WTC11 (cell line): ENCODE measurements around the gene SPINK14. TPM values are rescaled to one million over a fixed set of nuclear protein-coding genes. Genes with fewer than 3 reads are reported as not detected.

ENCODE experiments used
- ATAC-seq: fragments of 200-7000 bp; cut with Tn5 transposase; 2 replicates; pipeline ENCODE4 v1.10.0; 2021; ENCODE audit warnings: mild to moderate bottlenecking, moderate library complexity
- CTCF ChIA-PET: fragments of 300-600 bp; sonication (Branson Sonifier 250); formaldehyde crosslinking; loops from one replicate; lab custom pipeline; 2021; ENCODE audit warnings: antibody characterized with exemption; lab: Charles Lee
- POLR2A ChIA-PET: fragments of 350-600 bp; sonication (Branson Sonifier 250); formaldehyde crosslinking; loops from one replicate; lab custom pipeline; 2021; ENCODE audit warnings: antibody characterized with exemption; lab: Charles Lee
- DNase-seq: peaks from one replicate; pipeline ENCODE4 v3.0.0; 2021; ENCODE audit warnings: low spot score
- H3K27ac Mint-ChIP-seq: 2 replicates; pipeline ENCODE4 v1.8.0; 2021; ENCODE audit warnings: mixed read lengths
- H3K27me3 Mint-ChIP-seq: 2 replicates; pipeline ENCODE4 v1.8.0; 2021; ENCODE audit warnings: low read depth, mild to moderate bottlenecking, moderate library complexity, mixed read lengths
- H3K36me3 Mint-ChIP-seq: 2 replicates; pipeline ENCODE4 v1.8.0; 2021; ENCODE audit warnings: mixed read lengths
- H3K4me1 Mint-ChIP-seq: 2 replicates; pipeline ENCODE4 v1.8.0; 2022; ENCODE audit warnings: mixed read lengths
- H3K4me3 Mint-ChIP-seq: 2 replicates; pipeline ENCODE4 v1.8.0; 2021; ENCODE audit warnings: mild to moderate bottlenecking, moderate library complexity, mixed read lengths
- H3K9me3 Mint-ChIP-seq: 2 replicates; pipeline ENCODE4 v1.8.0; 2021; ENCODE audit warnings: mixed read lengths
- AFF4 ChIP-seq: sonication (generic); formaldehyde crosslinking; IDR thresholded peaks from 2 replicates; pipeline ENCODE4 v1.8.1; 2023; ENCODE audit warnings: mild to moderate bottlenecking, missing genetic modification reagents, borderline replicate concordance
- CREM ChIP-seq: sonication (generic); formaldehyde crosslinking; IDR thresholded peaks from 2 replicates; pipeline ENCODE4 v1.8.1; 2022; ENCODE audit warnings: mild to moderate bottlenecking, missing genetic modification reagents, moderate library complexity
- E2F1 ChIP-seq: sonication (generic); formaldehyde crosslinking; IDR thresholded peaks from 2 replicates; pipeline ENCODE4 v1.8.0; 2022; ENCODE audit warnings: mild to moderate bottlenecking, missing genetic modification reagents
- E2F5 ChIP-seq: sonication (generic); formaldehyde crosslinking; IDR thresholded peaks from 2 replicates; pipeline ENCODE4 v1.8.1; 2022; ENCODE audit warnings: mild to moderate bottlenecking, moderate library complexity, missing genetic modification reagents
- GRHL2 ChIP-seq: fragments of 250-450 bp; sonication (Bioruptor Pico); IDR thresholded peaks from 2 replicates; pipeline ENCODE4 v1.8.0; 2022; ENCODE audit warnings: mild to moderate bottlenecking, moderate library complexity; ENCODE audit not compliant: insufficient replicate concordance, severe bottlenecking
- GTF2I ChIP-seq: fragments of 250-450 bp; sonication (Bioruptor Pico); conservative IDR thresholded peaks from 2 replicates; pipeline ENCODE4 v1.4.0; 2021; ENCODE audit warnings: mild to moderate bottlenecking
- IRF1 ChIP-seq: sonication (generic); formaldehyde crosslinking; IDR thresholded peaks from 2 replicates; pipeline ENCODE4 v1.8.0; 2023; ENCODE audit warnings: missing genetic modification reagents
- NR1H2 ChIP-seq: sonication (generic); formaldehyde crosslinking; IDR thresholded peaks from 2 replicates; pipeline ENCODE4 v1.9.0; 2021; ENCODE audit warnings: mild to moderate bottlenecking, moderate library complexity, missing genetic modification reagents
- OVOL2 ChIP-seq: fragments of 250-450 bp; sonication (Bioruptor Pico); IDR thresholded peaks from 2 replicates; pipeline ENCODE4 v1.9.0; 2021; ENCODE audit warnings: mild to moderate bottlenecking, borderline replicate concordance
- RELA ChIP-seq: sonication (generic); formaldehyde crosslinking; IDR thresholded peaks from 2 replicates; pipeline ENCODE4 v1.8.1; 2022; ENCODE audit warnings: missing genetic modification reagents, mild to moderate bottlenecking, borderline replicate concordance
- SMAD3 ChIP-seq: sonication (generic); formaldehyde crosslinking; IDR thresholded peaks from 2 replicates; pipeline ENCODE4 v1.8.0; 2022; ENCODE audit warnings: missing genetic modification reagents, mild to moderate bottlenecking, borderline replicate concordance
- STAT6 ChIP-seq: sonication (generic); formaldehyde crosslinking; conservative IDR thresholded peaks from 2 replicates; pipeline ENCODE4 v1.8.1; 2023; ENCODE audit warnings: mild to moderate bottlenecking, low read depth, missing genetic modification reagents, moderate library complexity
- ZNF281 ChIP-seq: sonication (generic); formaldehyde crosslinking; IDR thresholded peaks from 2 replicates; pipeline ENCODE4 v1.8.0; 2023; ENCODE audit warnings: mild to moderate bottlenecking, missing genetic modification reagents
- ZNF512 ChIP-seq: sonication (generic); formaldehyde crosslinking; IDR thresholded peaks from 2 replicates; pipeline ENCODE4 v1.8.1; 2022; ENCODE audit warnings: missing genetic modification reagents, borderline replicate concordance
- ZNF532 ChIP-seq: fragments of 250-450 bp; sonication (Bioruptor Pico); IDR thresholded peaks from 2 replicates; pipeline ENCODE4 v1.9.0; 2021; ENCODE audit warnings: mild to moderate bottlenecking, borderline replicate concordance
- total RNA-seq: library from RNA; stranded (reverse); gene quantifications from 3 replicates; pipeline ENCODE4 v1.2.3, GENCODE V29; 2021

The SPINK14 gene
- total RNA-seq, 1 experiment from 2014 or later: not detected

- H3K27ac Mint-ChIP-seq: no peak overlapping the region
- DNase-seq (no peak), ATAC-seq (no peak)
- H3K27me3 Mint-ChIP-seq: no peaks in the 10 kb centered on the region
- no peaks in the 10 kb centered on the region for H3K4me1 Mint-ChIP-seq
- no peaks in the 10 kb centered on the region for H3K36me3 Mint-ChIP-seq
- TF ChIP-seq RELA (CRISPR knock-in tag): no peak
- no peak for TF ChIP-seq ZNF281 (CRISPR knock-in tag)
- TF ChIP-seq AFF4 (CRISPR knock-in tag): no peak
- CTCF ChIA-PET: no interaction called here
- H3K4me3 Mint-ChIP-seq: no peak overlapping the region
- POLR2A ChIA-PET: no interaction called here
- H3K9me3 Mint-ChIP-seq: no peaks in the 10 kb centered on the region
These were observed 38.3 kb downstream of the SPINK14 start for GRCh38 chr5:148206620-148207019.

- Mint-ChIP-seq H3K4me3 (no peak overlapping the region), H3K36me3 (no peaks in the 10 kb centered on the region), H3K4me1 (no peaks in the 10 kb centered on the region), H3K27ac (no peak overlapping the region), H3K27me3 (no peaks in the 10 kb centered on the region), H3K9me3 (no peaks in the 10 kb centered on the region)
- ATAC-seq (no peak), DNase-seq (no peak)
- CTCF ChIA-PET: interaction anchor here (1.6 kb wide), 1 partner anchor 90 kb away, joined by 5 read pairs; no protein-coding TSS in a partner anchor
- POLR2A ChIA-PET: no interaction called here
- TF ChIP-seq SMAD3 (CRISPR knock-in tag): no peak
- TF ChIP-seq ZNF512 (CRISPR knock-in tag): no peak
- TF ChIP-seq E2F5: no peak
- no peak for TF ChIP-seq NR1H2 (CRISPR knock-in tag)
- TF ChIP-seq GRHL2 (CRISPR knock-in tag): no peak
- no peak for TF ChIP-seq ZNF532 (CRISPR knock-in tag)
- no peak for TF ChIP-seq CREM (CRISPR knock-in tag)
- no peak for TF ChIP-seq E2F1 (CRISPR knock-in tag)
- no peak for TF ChIP-seq OVOL2 (CRISPR knock-in tag)
- no peak for TF ChIP-seq IRF1 (CRISPR knock-in tag)
- no peak for TF ChIP-seq GTF2I (CRISPR knock-in tag)
- no peak for TF ChIP-seq STAT6 (CRISPR knock-in tag)
These were observed 39.9 kb downstream of the SPINK14 start for GRCh38 chr5:148208226-148208625.
